ENCODE measurements around the gene PISD.

PISD gene

GRCh38 chr22:31613904-31614296 lies 48.1 kb downstream of the PISD start:
- Histone ChIP-seq H3K36me3 (ENCODE audit: control insufficient read depth in 1 of 2, insufficient read depth in 2 of 2, low read length in 2 of 2) (peaks cover 4 to 22% of the 10 kb centered on the region in 2 donors), H3K9me3 (ENCODE audit: control insufficient read depth in 1 of 2, low read length in 2 of 2) (no peaks in the 10 kb centered on the region), H3K4me3 (ENCODE audit: low read depth in 1 of 2, low read length in 2 of 2) (no peak overlapping the region), H3K27me3 (ENCODE audit: low read depth, low read length) (no peaks in the 10 kb centered on the region), H3K4me1 (ENCODE audit: control insufficient read depth in 1 of 2, insufficient read depth in 2 of 2, low read length in 2 of 2) (peaks cover 7 to 17% of the 10 kb centered on the region in 2 donors), H3K27ac (ENCODE audit: low read length) (no peak overlapping the region)

GRCh38 chr22:31613286-31613903 lies 48.6 kb downstream of the PISD start:
- H3K9me3 ChIP-seq (ENCODE audit: control insufficient read depth in 1 of 2, low read length in 2 of 2), result no peaks in the 10 kb centered on the region
- peaks cover 7 to 17% of the 10 kb centered on the region in 2 donors for H3K4me1 ChIP-seq (ENCODE audit: control insufficient read depth in 1 of 2, insufficient read depth in 2 of 2, low read length in 2 of 2)
- no peak overlapping the region for H3K4me3 ChIP-seq (ENCODE audit: low read depth in 1 of 2, low read length in 2 of 2)
- no peaks in the 10 kb centered on the region for H3K27me3 ChIP-seq (ENCODE audit: low read depth, low read length)
- no peak overlapping the region for H3K27ac ChIP-seq (ENCODE audit: low read length)
- H3K36me3 ChIP-seq (ENCODE audit: control insufficient read depth in 1 of 2, insufficient read depth in 2 of 2, low read length in 2 of 2), result peaks cover 0 to 17% of the 10 kb centered on the region in 2 donors

GRCh38 chr22:31612891-31613285 lies 49.1 kb downstream of the PISD start:
- no peak overlapping the region for H3K27ac ChIP-seq (ENCODE audit: low read length)

GRCh38 chr22:31611061-31611760 lies 50.8 kb downstream of the PISD start:
- H3K27me3 ChIP-seq (ENCODE audit: low read depth, low read length), result no peaks in the 10 kb centered on the region
- H3K36me3 ChIP-seq (ENCODE audit: control insufficient read depth in 1 of 2, insufficient read depth in 2 of 2, low read length in 2 of 2), result peaks cover 0 to 7% of the 10 kb centered on the region in 2 donors
- no peaks in the 10 kb centered on the region for H3K9me3 ChIP-seq (ENCODE audit: control insufficient read depth in 1 of 2, low read length in 2 of 2)
- no peak overlapping the region for H3K4me3 ChIP-seq (ENCODE audit: low read depth in 1 of 2, low read length in 2 of 2)
- H3K27ac ChIP-seq (ENCODE audit: low read length), result no peak overlapping the region
- H3K4me1 ChIP-seq (ENCODE audit: control insufficient read depth in 1 of 2, insufficient read depth in 2 of 2, low read length in 2 of 2), result peaks cover 5 to 17% of the 10 kb centered on the region in 2 donors

More at GRCh38 chr22:31612891-31613285, 49.1 kb downstream of the PISD start:
- Histone ChIP-seq H3K36me3 (ENCODE audit: control insufficient read depth in 1 of 2, insufficient read depth in 2 of 2, low read length in 2 of 2) (peaks cover 0 to 12% of the 10 kb centered on the region in 2 donors), H3K4me1 (ENCODE audit: control insufficient read depth in 1 of 2, insufficient read depth in 2 of 2, low read length in 2 of 2) (peaks cover 7 to 17% of the 10 kb centered on the region in 2 donors), H3K4me3 (ENCODE audit: low read depth in 1 of 2, low read length in 2 of 2) (no peak overlapping the region), H3K27me3 (ENCODE audit: low read depth, low read length) (no peaks in the 10 kb centered on the region), H3K9me3 (ENCODE audit: control insufficient read depth in 1 of 2, low read length in 2 of 2) (no peaks in the 10 kb centered on the region)

- Histone ChIP-seq H3K27ac (ENCODE audit: low read length) (no peak overlapping the region), H3K9me3 (ENCODE audit: control insufficient read depth in 1 of 2, low read length in 2 of 2) (no peaks in the 10 kb centered on the region), H3K4me1 (ENCODE audit: control insufficient read depth in 1 of 2, insufficient read depth in 2 of 2, low read length in 2 of 2) (peaks cover 0 to 12% of the 10 kb centered on the region in 2 donors), H3K27me3 (ENCODE audit: low read depth, low read length) (no peaks in the 10 kb centered on the region), H3K36me3 (ENCODE audit: control insufficient read depth in 1 of 2, insufficient read depth in 2 of 2, low read length in 2 of 2) (peaks cover 0 to 7% of the 10 kb centered on the region in 2 donors), H3K4me3 (ENCODE audit: low read depth in 1 of 2, low read length in 2 of 2) (no peak overlapping the region)
Measured at GRCh38 chr22:31610611-31611010, 51.4 kb downstream of the PISD start.

GRCh38 chr22:31609716-31610115 lies 52.3 kb downstream of the PISD start:
- Histone ChIP-seq H3K27ac (ENCODE audit: low read length) (no peak overlapping the region), H3K36me3 (ENCODE audit: control insufficient read depth in 1 of 2, insufficient read depth in 2 of 2, low read length in 2 of 2) (peaks cover 0 to 7% of the 10 kb centered on the region in 2 donors), H3K4me1 (ENCODE audit: control insufficient read depth in 1 of 2, insufficient read depth in 2 of 2, low read length in 2 of 2) (peaks cover 0 to 11% of the 10 kb centered on the region in 2 donors), H3K9me3 (ENCODE audit: control insufficient read depth in 1 of 2, low read length in 2 of 2) (no peaks in the 10 kb centered on the region), H3K4me3 (ENCODE audit: low read depth in 1 of 2, low read length in 2 of 2) (no peak overlapping the region), H3K27me3 (ENCODE audit: low read depth, low read length) (no peaks in the 10 kb centered on the region)

- peaks cover 0 to 16% of the 10 kb centered on the region in 2 donors for H3K4me1 ChIP-seq (ENCODE audit: control insufficient read depth in 1 of 2, insufficient read depth in 2 of 2, low read length in 2 of 2)
- H3K27me3 ChIP-seq (ENCODE audit: low read depth, low read length), result no peaks in the 10 kb centered on the region
- peaks cover 0 to 5% of the 10 kb centered on the region in 2 donors for H3K36me3 ChIP-seq (ENCODE audit: control insufficient read depth in 1 of 2, insufficient read depth in 2 of 2, low read length in 2 of 2)
- H3K4me3 ChIP-seq (ENCODE audit: low read depth in 1 of 2, low read length in 2 of 2), result no peak overlapping the region
- no peak overlapping the region for H3K27ac ChIP-seq (ENCODE audit: low read length)
- no peaks in the 10 kb centered on the region for H3K9me3 ChIP-seq (ENCODE audit: control insufficient read depth in 1 of 2, low read length in 2 of 2)
Measured at GRCh38 chr22:31607696-31608095, 54.3 kb downstream of the PISD start.

GRCh38 chr22:31605851-31606585 lies 56.0 kb downstream of the PISD start:
- H3K27me3 ChIP-seq (ENCODE audit: low read depth, low read length), result no peaks in the 10 kb centered on the region
- no peak overlapping the region for H3K27ac ChIP-seq (ENCODE audit: low read length)
- H3K4me3 ChIP-seq (ENCODE audit: low read depth in 1 of 2, low read length in 2 of 2), result no peak overlapping the region
- no peaks in the 10 kb centered on the region for H3K9me3 ChIP-seq (ENCODE audit: control insufficient read depth in 1 of 2, low read length in 2 of 2)
- H3K4me1 ChIP-seq (ENCODE audit: control insufficient read depth in 1 of 2, insufficient read depth in 2 of 2, low read length in 2 of 2), result peaks cover 0 to 23% of the 10 kb centered on the region in 2 donors
- H3K36me3 ChIP-seq (ENCODE audit: control insufficient read depth in 1 of 2, insufficient read depth in 2 of 2, low read length in 2 of 2), result peaks cover 0 to 5% of the 10 kb centered on the region in 2 donors

- Histone ChIP-seq H3K9me3 (ENCODE audit: control insufficient read depth in 1 of 2, low read length in 2 of 2) (no peaks in the 10 kb centered on the region), H3K4me1 (ENCODE audit: control insufficient read depth in 1 of 2, insufficient read depth in 2 of 2, low read length in 2 of 2) (peaks cover 0 to 17% of the 10 kb centered on the region in 2 donors), H3K27me3 (ENCODE audit: low read depth, low read length) (no peaks in the 10 kb centered on the region), H3K27ac (ENCODE audit: low read length) (no peak overlapping the region), H3K4me3 (ENCODE audit: low read depth in 1 of 2, low read length in 2 of 2) (no peak overlapping the region), H3K36me3 (ENCODE audit: control insufficient read depth in 1 of 2, insufficient read depth in 2 of 2, low read length in 2 of 2) (peaks cover 0 to 5% of the 10 kb centered on the region in 2 donors)
Measured at GRCh38 chr22:31604746-31605705, 57.0 kb downstream of the PISD start.

- peaks cover 0 to 17% of the 10 kb centered on the region in 2 donors for H3K4me1 ChIP-seq (ENCODE audit: control insufficient read depth in 1 of 2, insufficient read depth in 2 of 2, low read length in 2 of 2)
- H3K27me3 ChIP-seq (ENCODE audit: low read depth, low read length), result no peaks in the 10 kb centered on the region
- peaks cover 0 to 5% of the 10 kb centered on the region in 2 donors for H3K36me3 ChIP-seq (ENCODE audit: control insufficient read depth in 1 of 2, insufficient read depth in 2 of 2, low read length in 2 of 2)
- no peak overlapping the region for H3K4me3 ChIP-seq (ENCODE audit: low read depth in 1 of 2, low read length in 2 of 2)
- H3K9me3 ChIP-seq (ENCODE audit: control insufficient read depth in 1 of 2, low read length in 2 of 2), result no peaks in the 10 kb centered on the region
- H3K27ac ChIP-seq (ENCODE audit: low read length), result no peak overlapping the region
Measured at GRCh38 chr22:31604137-31604705, 57.8 kb downstream of the PISD start.

All from muscle layer of duodenum (tissue), 2 donors.